ENCODE results near the gene KCNJ12.

- TF ChIP-seq CTCF (IDR thresholded peaks at IDR 0.05) (no peak), POLR2AphosphoS5 (IDR thresholded peaks at IDR 0.05) (no peak), POLR2A (IDR thresholded peaks at IDR 0.05) (no peak)
Measured at GRCh38 chr17:21379080-21379711, 3.0 kb downstream of the KCNJ12 start.
